ENCODE results near the gene LRRC70. TPM values are rescaled to one million over a fixed set of nuclear protein-coding genes. Genes with fewer than 3 reads are reported as not detected.
"Not testable (repeated sequence)": the region's sequence is repeated elsewhere in the genome, so short reads cannot be mapped to it uniquely, and the experiment has no call there.

LRRC70 gene
- total RNA-seq, 1 donor from 2014 or later = 0.91 TPM

- TF ChIP-seq CTCF (IDR thresholded peaks at IDR 0.05; ENCODE audit: partially characterized antibody, unreplicated experiment) = no peak
- Mint-ChIP-seq H3K36me3 (ENCODE audit: unreplicated experiment) (no peaks in the 10 kb centered on the region), H3K27ac (ENCODE audit: unreplicated experiment) (no peak overlapping the region), H3K9me3 (ENCODE audit: unreplicated experiment) (no peaks in the 10 kb centered on the region), H3K27me3 (ENCODE audit: unreplicated experiment) (no peaks in the 10 kb centered on the region), H3K4me3 (ENCODE audit: unreplicated experiment) (no peak overlapping the region), H3K4me1 (ENCODE audit: low read depth, unreplicated experiment) (no peaks in the 10 kb centered on the region)
- no peak for DNase-seq
Observed at GRCh38 chr5:62558941-62559340, 19.7 kb upstream of the LRRC70 start.

GRCh38 chr5:62560786-62561185, 17.8 kb upstream of the LRRC70 start:
- no peak for DNase-seq
- H3K27me3 Mint-ChIP-seq (ENCODE audit: unreplicated experiment) = no peaks in the 10 kb centered on the region
- peaks cover 6% of the 10 kb centered on the region for H3K36me3 Mint-ChIP-seq (ENCODE audit: unreplicated experiment)
- no peak overlapping the region for H3K4me3 Mint-ChIP-seq (ENCODE audit: unreplicated experiment)
- TF ChIP-seq CTCF (IDR thresholded peaks at IDR 0.05; ENCODE audit: partially characterized antibody, unreplicated experiment) = no peak
- H3K27ac Mint-ChIP-seq (ENCODE audit: unreplicated experiment) = no peak overlapping the region
- H3K4me1 Mint-ChIP-seq (ENCODE audit: low read depth, unreplicated experiment) = no peaks in the 10 kb centered on the region
- peaks cover 2% of the 10 kb centered on the region for H3K9me3 Mint-ChIP-seq (ENCODE audit: unreplicated experiment)

GRCh38 chr5:62561896-62562295, 16.7 kb upstream of the LRRC70 start:
- Mint-ChIP-seq H3K36me3 (ENCODE audit: unreplicated experiment) (peaks cover 11% of the 10 kb centered on the region), H3K27ac (ENCODE audit: unreplicated experiment) (no peak overlapping the region), H3K4me1 (ENCODE audit: low read depth, unreplicated experiment) (no peaks in the 10 kb centered on the region), H3K9me3 (ENCODE audit: unreplicated experiment) (peaks cover 2% of the 10 kb centered on the region), H3K4me3 (ENCODE audit: unreplicated experiment) (no peak overlapping the region), H3K27me3 (ENCODE audit: unreplicated experiment) (no peaks in the 10 kb centered on the region)
- DNase-seq = no peak
- TF ChIP-seq CTCF (IDR thresholded peaks at IDR 0.05; ENCODE audit: partially characterized antibody, unreplicated experiment) = no peak

- no peak for TF ChIP-seq CTCF (IDR thresholded peaks at IDR 0.05; ENCODE audit: partially characterized antibody, unreplicated experiment)
- no peak overlapping the region for H3K27ac Mint-ChIP-seq (ENCODE audit: unreplicated experiment)
Observed at GRCh38 chr5:62562867-62563266, 15.8 kb upstream of the LRRC70 start.

GRCh38 chr5:62564101-62564500, 14.5 kb upstream of the LRRC70 start:
- no peak overlapping the region for H3K4me3 Mint-ChIP-seq (ENCODE audit: unreplicated experiment)
- H3K27ac Mint-ChIP-seq (ENCODE audit: unreplicated experiment) = no peak overlapping the region
- no peak for DNase-seq
- H3K9me3 Mint-ChIP-seq (ENCODE audit: unreplicated experiment) = peaks cover 5% of the 10 kb centered on the region
- no peaks in the 10 kb centered on the region for H3K27me3 Mint-ChIP-seq (ENCODE audit: unreplicated experiment)
- TF ChIP-seq CTCF (IDR thresholded peaks at IDR 0.05; ENCODE audit: partially characterized antibody, unreplicated experiment) = no peak
- H3K4me1 Mint-ChIP-seq (ENCODE audit: low read depth, unreplicated experiment) = no peaks in the 10 kb centered on the region
- peaks cover 25% of the 10 kb centered on the region for H3K36me3 Mint-ChIP-seq (ENCODE audit: unreplicated experiment)

More at GRCh38 chr5:62562867-62563266, 15.8 kb upstream of the LRRC70 start:
- DNase-seq = no peak
- H3K9me3 Mint-ChIP-seq (ENCODE audit: unreplicated experiment) = peaks cover 5% of the 10 kb centered on the region
- no peaks in the 10 kb centered on the region for H3K27me3 Mint-ChIP-seq (ENCODE audit: unreplicated experiment)
- H3K4me1 Mint-ChIP-seq (ENCODE audit: low read depth, unreplicated experiment) = no peaks in the 10 kb centered on the region
- H3K36me3 Mint-ChIP-seq (ENCODE audit: unreplicated experiment) = peaks cover 15% of the 10 kb centered on the region
- no peak overlapping the region for H3K4me3 Mint-ChIP-seq (ENCODE audit: unreplicated experiment)

- H3K4me1 Mint-ChIP-seq (ENCODE audit: low read depth, unreplicated experiment); H3K9me3 Mint-ChIP-seq (ENCODE audit: unreplicated experiment); H3K27ac Mint-ChIP-seq (ENCODE audit: unreplicated experiment); H3K4me3 Mint-ChIP-seq (ENCODE audit: unreplicated experiment); H3K27me3 Mint-ChIP-seq (ENCODE audit: unreplicated experiment); DNase-seq: not testable (repeated sequence)
- H3K36me3 Mint-ChIP-seq (ENCODE audit: unreplicated experiment) = peaks cover 29% of the 10 kb centered on the region
Observed at GRCh38 chr5:62565740-62566139, 12.9 kb upstream of the LRRC70 start.

Data from glutamatergic neuron (in vitro differentiated cells).